ENCODE measurements around the gene PPP2R5E. TPM values are rescaled to one million over a fixed set of nuclear protein-coding genes. Genes with fewer than 3 reads are reported as not detected.

PPP2R5E gene
- total and polyA plus RNA-seq, 9 of the 15 experiments (the other 6 are each of a cell fraction or from before 2014, with no cell fraction given) = 4.2 to 30.3 (median 11.0) TPM

DNA sequence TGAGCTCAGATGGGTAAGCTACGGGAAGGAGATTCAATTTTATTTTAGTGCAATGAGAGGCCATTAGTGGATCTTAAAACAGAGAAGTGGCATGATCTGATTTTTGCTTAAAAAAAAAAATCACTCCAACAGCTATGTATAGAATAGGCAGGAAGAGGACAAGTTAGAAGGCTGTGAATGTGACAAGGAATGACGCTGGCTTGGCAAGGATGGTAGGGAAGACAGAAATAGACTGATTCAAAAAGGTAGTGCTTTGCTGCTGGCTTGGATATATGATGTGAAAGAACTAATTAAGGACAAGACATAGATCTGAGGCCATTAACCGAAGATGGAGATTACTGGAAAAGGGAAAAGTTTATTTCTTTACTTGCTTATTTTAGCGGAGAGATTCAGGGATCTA, 119.3 kb downstream of the PPP2R5E start:
- in situ Hi-C loops (cut with MboI) (no loop called here), intact Hi-C loops (cut with micrococcal nuclease) (no loop called here)
- no peaks in the 10 kb centered on the region for H3K27me3 ChIP-seq (ENCODE audit: control insufficient read depth in 2 of 2, insufficient read depth in 2 of 2, low read length in 2 of 2)
- no peak overlapping the region for H3K4me2 ChIP-seq (ENCODE audit: insufficient read depth, low read length)
- H3K79me2 ChIP-seq (ENCODE audit: control insufficient read depth, insufficient read depth, low read length) = peaks cover 17% of the 10 kb centered on the region
- ATAC-seq = no peak
- no peaks in the 10 kb centered on the region for H3K9me1 ChIP-seq (ENCODE audit: control insufficient read depth, insufficient read depth, low read length)
- ChIA-PET POLR2A (no interaction called here), CTCF (ENCODE audit: low intra/inter-chr PET ratio) (no interaction called here)
- H3K4me1 ChIP-seq (replicated peaks in 1 of 2; ENCODE audit: control insufficient read depth in 2 of 2, insufficient read depth in 2 of 2, low read length in 2 of 2) = no peaks in the 10 kb centered on the region
- no peak for FAIRE-seq
- H3K9me3 ChIP-seq (replicated peaks; ENCODE audit: control insufficient read depth, insufficient read depth, low read depth, low read length) = no peaks in the 10 kb centered on the region
- H3K4me3 ChIP-seq = no peak overlapping the region
- no peaks in the 10 kb centered on the region for H4K20me1 ChIP-seq (replicated peaks; ENCODE audit: control insufficient read depth, insufficient read depth, low read length)
- no peak overlapping the region for H2AFZ ChIP-seq (ENCODE audit: low read depth, low read length)
- BruUV-seq (replicated peaks) = no TSS peak
- no peak overlapping the region for H3K27ac ChIP-seq (ENCODE audit: extremely low read depth, low read depth, low read length)
- H3K36me3 ChIP-seq (ENCODE audit: control insufficient read depth, insufficient read depth, low read length) = peaks cover 19% of the 10 kb centered on the region; the same call in 1 of the 3 replicates
- no peak overlapping the region for H3K9ac ChIP-seq (ENCODE audit: insufficient read depth in 1 of 2, low read depth in 2 of 2, low read length in 2 of 2)
- 94% methylated on average over 4 of the region's 4 CpGs for WGBS (ENCODE audit: insufficient coverage, low coverage, missing lambda C conversion rate)
- DNase-seq (ENCODE audit: extremely low read depth in 1 of 4, low spot score in 3 of 4) = no peak
- TF ChIP-seq ZNF609 (CRISPR knock-in tag; IDR thresholded peaks at IDR 0.05; ENCODE audit: borderline replicate concordance) = no peak
- TF ChIP-seq ZNF12 (CRISPR knock-in tag; IDR thresholded peaks at IDR 0.05) = no peak
- no peak for TF ChIP-seq ETV1 (tag; conservative IDR thresholded peaks at IDR 0.05; ENCODE audit: low read depth)
- no peak for TF ChIP-seq FOXJ2 (tag; IDR thresholded peaks at IDR 0.05)
- TF ChIP-seq, protein P1, sequence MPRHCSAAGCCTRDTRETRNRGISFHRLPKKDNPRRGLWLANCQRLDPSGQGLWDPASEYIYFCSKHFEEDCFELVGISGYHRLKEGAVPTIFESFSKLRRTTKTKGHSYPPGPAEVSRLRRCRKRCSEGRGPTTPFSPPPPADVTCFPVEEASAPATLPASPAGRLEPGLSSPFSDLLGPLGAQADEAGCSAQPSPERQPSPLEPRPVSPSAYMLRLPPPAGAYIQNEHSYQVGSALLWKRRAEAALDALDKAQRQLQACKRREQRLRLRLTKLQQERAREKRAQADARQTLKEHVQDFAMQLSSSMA (CRISPR knock-in tag; IDR thresholded peaks at IDR 0.05) = no peak
- TF ChIP-seq MCM5 (IDR thresholded peaks at IDR 0.05; ENCODE audit: low read depth) = no peak
- TF ChIP-seq, protein P2, sequence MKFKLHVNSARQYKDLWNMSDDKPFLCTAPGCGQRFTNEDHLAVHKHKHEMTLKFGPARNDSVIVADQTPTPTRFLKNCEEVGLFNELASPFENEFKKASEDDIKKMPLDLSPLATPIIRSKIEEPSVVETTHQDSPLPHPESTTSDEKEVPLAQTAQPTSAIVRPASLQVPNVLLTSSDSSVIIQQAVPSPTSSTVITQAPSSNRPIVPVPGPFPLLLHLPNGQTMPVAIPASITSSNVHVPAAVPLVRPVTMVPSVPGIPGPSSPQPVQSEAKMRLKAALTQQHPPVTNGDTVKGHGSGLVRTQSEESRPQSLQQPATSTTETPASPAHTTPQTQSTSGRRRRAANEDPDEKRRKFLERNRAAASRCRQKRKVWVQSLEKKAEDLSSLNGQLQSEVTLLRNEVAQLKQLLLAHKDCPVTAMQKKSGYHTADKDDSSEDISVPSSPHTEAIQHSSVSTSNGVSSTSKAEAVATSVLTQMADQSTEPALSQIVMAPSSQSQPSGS (CRISPR knock-in tag; IDR thresholded peaks at IDR 0.05) = no peak
- TF ChIP-seq, protein P3, sequence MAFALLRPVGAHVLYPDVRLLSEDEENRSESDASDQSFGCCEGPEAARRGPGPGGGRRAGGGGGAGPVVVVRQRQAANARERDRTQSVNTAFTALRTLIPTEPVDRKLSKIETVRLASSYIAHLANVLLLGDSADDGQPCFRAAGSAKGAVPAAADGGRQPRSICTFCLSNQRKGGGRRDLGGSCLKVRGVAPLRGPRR (CRISPR knock-in tag; IDR thresholded peaks at IDR 0.05) = no peak
- no peak for TF ChIP-seq RBM14 (IDR thresholded peaks at IDR 0.05; ENCODE audit: borderline replicate concordance, insufficient read depth, low read depth, low read length)
- no peak for TF ChIP-seq KDM5B (IDR thresholded peaks at IDR 0.05; ENCODE audit: insufficient replicate concordance, low read depth, low read length)
- TF ChIP-seq NFYB (IDR thresholded peaks at IDR 0.05; ENCODE audit: extremely low read depth, insufficient read length) = no peak
- no peak for TF ChIP-seq GATAD2B (IDR thresholded peaks at IDR 0.05; ENCODE audit: borderline replicate concordance)
- no peak for TF ChIP-seq SOX6 (IDR thresholded peaks at IDR 0.05)
- no peak for TF ChIP-seq HNRNPK (IDR thresholded peaks at IDR 0.05; ENCODE audit: low read depth, low read length, poor library complexity, severe bottlenecking)
- TF ChIP-seq, protein P4, sequence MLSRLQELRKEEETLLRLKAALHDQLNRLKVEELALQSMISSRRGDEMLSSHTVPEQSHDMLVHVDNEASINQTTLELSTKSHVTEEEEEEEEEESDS (CRISPR knock-in tag; IDR thresholded peaks at IDR 0.05) = no peak
